Measurements from ENCODE around the gene MYD88.

GRCh38 chr3:38102444-38102814 lies 36.0 kb upstream of the MYD88 start:
- no peak for TF ChIP-seq HDAC1 (IDR thresholded peaks at IDR 0.05)
- no peak for TF ChIP-seq RBM39 (optimal IDR thresholded peaks at IDR 0.05; ENCODE audit: low read depth, low read length)
- TF ChIP-seq MAFK (IDR thresholded peaks at IDR 0.05; ENCODE audit: low read length), result no peak
- no peak for TF ChIP-seq CREM (IDR thresholded peaks at IDR 0.05; ENCODE audit: low read depth)
- no peak for TF ChIP-seq MCM2 (IDR thresholded peaks at IDR 0.05; ENCODE audit: low read depth)
- TF ChIP-seq CREB1 (IDR thresholded peaks at IDR 0.05), result no peak
- TF ChIP-seq CREB1 (CRISPR knock-in tag; IDR thresholded peaks at IDR 0.05), result no peak
- TF ChIP-seq CEBPB (tag; IDR thresholded peaks at IDR 0.05), result no peak
- TF ChIP-seq EGR1 (conservative IDR thresholded peaks at IDR 0.05), result no peak
